Activated CD4-positive, alpha-beta T cell treated with anti-CD3 and anti-CD28 coated beads for 48 hours (primary cell): ENCODE measurements around the gene MYO1E.

ENCODE experiments used
- DNase-seq: peaks from one replicate; pipeline ENCODE4 v3.0.0-alpha.2; 2020

MYO1E gene

DNA sequence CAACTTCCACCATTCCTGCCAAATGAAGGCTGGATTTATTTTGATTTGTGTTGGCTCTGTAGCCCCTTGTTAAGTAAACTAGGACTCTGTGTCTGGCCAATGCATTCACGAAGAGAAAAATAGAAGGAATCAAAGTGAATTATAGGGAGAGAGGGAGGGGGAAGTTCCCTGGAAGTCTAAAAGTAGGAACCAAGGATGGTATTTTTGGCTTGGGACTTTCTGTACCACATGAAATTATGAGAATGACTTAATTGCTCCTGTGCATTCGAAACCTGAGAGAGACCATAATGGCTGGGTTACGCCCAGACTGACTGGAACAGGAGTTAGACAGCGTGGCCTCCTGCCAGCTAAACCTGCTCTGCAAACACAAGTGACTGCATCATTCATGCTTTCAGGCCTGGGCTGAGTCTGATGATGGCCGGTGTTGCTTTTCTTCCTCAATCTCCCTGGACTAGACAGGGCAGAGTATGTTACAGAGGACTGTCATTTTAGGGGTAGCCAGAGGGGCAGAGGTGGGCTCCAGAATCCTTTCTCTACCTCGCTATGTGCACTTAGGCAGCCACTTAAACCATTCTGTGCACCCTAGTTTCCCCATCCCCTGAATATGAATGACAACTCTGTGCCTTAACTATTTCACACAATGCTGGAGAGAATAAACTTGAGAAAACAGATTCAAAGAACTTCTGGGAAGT, 58.9 kb downstream of the MYO1E start:
- DNase-seq: no peak

DNA sequence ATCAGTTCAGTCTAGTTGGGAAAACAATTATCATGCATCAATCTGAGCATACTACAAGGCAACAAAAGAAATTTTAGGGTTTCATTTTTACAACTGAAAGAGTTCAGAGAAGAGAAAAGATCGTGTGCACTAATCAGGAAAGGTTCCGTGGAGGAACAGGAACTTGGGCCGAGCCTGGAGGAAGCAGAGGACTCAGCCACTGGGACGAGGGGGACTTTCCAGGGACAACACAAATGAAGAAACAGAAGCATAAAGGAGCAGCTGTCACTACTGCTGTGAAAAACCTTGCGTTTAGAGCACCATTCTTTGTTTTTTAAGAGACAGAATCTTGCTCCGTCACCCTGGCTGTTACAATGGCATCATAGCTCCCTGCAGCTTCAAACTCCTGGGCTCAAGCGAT, 60.5 kb downstream of the MYO1E start:
- DNase-seq: no peak

DNA sequence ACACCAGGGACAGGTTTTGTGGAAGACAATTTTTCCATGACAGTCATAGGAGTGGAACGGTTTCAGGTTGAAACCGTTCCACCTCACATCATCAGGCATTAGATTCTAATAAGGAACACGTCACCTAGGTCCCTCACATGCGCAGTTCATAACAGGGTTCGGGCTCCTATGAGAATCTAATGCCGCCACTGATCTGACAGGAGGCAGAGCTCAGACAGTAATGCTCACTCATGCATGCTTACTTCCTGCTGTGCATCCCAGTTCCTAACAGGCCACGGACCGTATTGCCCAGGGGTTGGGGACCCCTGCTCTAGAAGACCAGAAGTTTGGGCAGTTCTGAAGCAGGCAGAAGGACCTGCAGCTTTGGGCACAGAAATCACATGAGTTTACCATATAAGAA, 61.5 kb downstream of the MYO1E start:
- DNase-seq: no peak

DNA sequence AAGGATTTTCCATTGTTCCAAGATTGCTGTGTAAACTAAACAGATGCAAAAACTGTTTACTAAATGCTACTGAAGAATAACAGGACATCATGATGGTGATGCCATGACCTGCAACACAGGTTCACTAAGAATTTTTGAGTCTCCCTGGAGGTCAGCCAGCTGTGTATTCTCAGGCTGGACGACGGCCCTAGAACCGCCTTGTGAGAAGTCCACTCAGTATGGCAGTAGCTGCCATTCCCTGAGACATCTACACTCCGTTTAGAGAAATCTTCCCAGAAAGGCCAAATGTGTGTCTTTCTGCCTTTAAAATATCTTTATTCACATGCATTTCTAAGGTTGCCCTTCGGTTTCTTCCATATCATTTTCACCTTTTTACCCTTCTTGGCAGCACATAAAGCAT, 63.3 kb downstream of the MYO1E start:
- no peak for DNase-seq

DNA sequence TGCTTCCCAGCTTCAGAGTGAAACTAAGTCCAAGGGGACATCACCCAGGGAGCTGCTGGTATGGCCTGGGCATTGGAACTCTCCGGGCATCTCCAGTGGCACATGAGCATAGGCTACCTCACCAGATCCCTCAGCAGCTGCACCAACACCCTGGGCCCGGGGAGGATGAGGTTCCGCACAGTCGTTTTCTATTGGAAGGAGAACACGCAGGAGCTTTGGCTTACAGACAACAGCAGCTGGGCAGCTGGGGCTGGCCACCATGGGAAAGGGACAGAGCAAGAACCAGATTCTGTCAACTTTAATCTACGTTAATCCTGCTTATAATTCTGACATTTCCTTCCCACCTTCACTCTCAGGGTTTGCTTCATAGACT, 65.5 kb downstream of the MYO1E start:
- DNase-seq: no peak

DNA sequence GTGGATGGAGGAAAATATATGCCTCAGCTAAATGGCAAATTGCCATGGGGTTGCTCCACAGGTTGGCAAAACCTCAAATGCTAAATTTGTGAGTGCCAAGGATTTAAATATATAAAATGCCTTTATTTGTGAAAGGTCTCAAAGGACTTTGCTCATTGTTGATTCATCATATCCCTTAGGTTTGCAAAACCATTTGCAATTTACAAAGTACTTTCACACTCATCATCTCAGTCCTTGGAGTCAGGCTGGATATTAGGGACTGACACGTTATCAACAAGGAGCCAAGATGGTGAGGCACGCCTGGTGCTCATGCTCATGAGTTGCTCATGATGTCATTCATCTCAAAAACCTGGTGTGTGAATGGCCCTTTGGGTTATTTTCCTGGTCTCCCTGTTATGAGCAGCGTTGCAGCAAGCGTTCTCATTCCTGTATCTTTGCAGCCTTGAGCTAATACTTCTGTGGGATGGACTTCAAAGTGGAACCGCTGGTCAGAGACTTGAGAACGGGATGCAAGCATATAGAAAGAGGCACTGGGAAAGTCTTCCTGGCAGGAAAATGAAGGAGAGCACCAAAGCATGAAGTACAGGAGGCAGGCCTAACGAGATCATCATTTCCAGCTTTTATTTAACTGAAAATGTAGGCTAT, 66.0 kb downstream of the MYO1E start:
- no peak for DNase-seq

DNA sequence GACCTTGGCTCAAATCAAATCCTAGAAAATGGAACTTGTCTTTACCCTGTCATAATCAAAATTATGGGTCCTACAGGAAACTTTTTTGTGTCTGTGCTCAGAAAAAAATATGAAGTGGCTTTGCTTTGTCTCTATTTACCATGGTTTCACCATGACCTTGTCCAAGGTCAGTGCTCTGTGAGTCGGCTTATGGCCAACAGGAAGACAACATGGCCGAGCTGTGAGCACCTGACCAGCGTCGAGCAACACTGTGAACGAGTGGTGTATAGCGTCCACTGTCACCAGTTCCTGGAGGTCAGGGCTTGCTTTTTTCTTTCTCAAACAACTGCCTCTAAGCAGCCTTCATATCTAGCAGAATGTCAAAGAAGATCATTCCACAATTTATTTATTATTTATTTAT, 67.9 kb downstream of the MYO1E start:
- DNase-seq: no peak

DNA sequence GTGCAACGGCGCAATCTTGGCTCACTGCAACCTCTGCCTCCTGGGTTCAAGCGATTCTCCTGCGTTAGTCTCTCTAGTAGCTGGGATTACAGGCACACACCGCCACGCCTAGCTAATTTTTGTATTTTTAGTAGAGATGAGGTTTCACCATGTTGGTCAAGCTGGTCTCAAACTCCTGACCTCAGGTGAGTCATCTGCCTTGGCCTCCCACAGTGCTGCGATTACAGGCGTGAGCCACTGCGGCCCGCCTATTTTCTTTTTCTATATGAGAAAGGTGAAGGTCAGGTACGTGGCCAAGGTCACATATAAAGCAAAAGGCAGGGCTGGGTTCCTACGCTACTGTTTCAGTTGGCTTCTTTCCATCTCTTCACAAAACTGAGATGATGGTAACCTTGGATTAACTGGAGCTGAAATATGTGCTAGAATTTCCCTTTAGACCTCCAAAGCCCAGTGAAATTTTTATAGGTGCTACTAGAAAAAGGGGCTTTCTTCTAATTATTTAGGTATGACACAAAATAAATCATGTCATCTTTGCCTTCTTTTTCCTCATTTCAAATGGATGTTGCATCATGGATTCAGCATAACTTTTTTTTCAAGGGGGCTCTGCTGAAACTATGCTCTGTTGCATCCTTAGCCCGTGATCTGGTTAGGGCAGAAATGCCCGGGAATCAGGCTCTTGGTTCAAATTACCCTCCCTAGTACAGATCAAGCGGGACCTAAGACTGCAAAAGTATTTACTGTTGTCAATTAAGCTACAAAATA, 68.5 kb downstream of the MYO1E start:
- no peak for DNase-seq

DNA sequence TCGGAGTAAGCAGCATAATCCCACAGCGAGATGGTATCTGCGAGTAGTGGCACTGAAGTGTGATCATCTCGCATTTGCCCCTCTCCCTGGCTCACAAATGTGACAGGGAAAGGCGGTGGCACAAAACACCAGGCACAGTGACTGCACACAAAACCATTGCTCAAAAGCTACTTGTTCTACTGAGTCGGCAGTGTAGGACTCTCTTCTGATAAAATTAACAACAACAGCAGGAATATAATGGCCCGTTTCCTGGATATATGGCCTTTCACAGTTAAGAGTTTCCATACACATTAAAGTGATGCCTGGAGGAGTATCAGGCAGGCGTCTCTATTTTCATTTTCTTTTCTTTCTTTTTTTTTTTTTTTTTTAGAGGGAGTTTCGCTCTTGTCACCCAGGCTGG, 69.0 kb downstream of the MYO1E start:
- DNase-seq: no peak

DNA sequence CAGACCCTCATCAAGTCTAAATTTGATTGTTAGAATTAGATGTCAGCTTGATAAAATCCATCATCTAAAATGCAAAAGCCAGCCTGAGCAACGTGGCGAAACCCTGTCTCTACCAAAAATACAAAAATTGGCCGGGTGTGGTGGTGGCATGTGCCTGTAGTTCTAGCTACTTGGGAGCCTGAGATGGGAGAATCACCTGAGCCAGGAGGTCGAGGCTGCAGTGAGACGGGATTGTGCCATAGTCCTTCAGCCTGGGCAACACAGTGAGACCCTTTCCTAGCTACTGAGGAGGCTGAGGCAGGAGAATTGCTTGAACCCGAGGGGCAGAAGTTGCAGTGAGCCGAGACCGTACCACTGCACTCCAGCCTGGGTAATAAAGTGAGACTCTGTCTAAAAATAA, 69.5 kb downstream of the MYO1E start:
- DNase-seq: no peak

DNA sequence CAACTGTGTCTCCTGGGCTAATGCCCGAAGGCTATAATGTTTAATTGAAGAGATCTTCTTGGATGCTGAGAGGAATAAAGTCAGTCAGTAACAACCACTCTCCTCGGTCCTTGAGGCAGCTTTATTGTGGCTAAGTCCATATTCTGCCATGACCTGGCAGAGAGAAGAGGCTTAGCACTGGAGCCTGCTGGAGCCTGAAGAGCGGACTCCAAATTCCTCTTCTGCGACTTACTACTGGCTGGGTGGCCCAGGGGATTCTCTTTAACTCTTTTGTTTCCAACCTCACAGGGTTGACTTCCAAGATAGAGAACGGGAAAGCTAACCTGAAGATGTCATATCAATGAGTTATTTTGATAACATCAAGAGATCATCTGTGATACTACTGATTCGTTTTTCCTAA, 71.1 kb downstream of the MYO1E start:
- no peak for DNase-seq

DNA sequence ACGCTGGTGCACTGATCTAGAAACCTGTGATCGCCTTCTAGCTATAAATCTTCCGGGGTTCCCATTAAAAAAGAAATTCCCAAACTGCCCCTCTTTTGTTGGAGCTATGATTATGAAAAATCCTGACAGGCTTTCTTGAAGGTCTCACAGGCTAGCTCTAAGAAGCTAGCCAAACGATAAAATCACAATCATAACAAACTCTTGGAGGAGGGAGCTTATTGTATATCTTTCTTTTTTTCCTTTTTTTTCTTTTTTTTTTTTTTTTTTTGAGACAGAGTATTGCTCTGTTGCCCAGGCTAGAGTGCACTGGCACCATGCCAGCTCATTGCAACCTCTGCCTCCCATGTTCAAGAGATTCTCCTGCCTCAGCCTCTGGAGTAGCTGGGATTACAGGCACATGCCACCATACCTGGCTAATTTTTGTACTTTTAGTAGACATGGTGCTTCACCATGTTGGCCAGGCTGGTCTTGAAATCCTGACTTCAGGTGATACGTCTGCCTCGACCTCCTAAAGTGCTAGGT, 72.0 kb downstream of the MYO1E start:
- DNase-seq: no peak

DNA sequence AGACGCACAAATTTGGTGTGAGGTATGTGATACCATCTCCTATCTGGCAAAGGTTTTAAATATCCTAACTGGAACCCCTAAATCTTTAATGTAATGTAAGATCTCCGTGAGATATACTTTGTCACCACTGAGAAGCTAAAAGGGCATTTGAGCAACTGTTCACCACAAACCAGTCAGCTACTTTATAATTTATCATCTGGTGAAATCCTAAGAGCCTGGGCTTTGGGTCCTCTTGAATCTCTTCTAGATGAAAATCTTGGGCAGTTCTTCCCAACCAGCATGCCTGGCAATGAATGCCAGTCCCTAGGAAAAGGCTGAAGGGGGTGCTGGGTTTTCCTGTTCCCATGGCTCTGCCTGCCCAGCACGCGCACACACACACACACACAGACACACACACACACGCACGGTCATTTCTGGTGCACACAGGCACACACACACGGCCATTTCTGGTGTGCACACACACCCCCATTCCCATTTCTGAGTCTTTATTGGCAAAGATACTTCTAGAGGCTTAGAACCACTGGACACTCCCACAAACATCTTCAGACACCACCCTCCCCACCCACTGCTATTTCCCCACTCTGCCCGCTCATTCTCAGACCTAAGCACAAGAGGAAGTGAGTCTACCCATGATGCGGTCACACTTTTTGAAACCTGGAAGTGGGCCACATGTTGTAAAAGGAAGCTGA, 72.6 kb downstream of the MYO1E start:
- peak; percentile 74 for DNase-seq

DNA sequence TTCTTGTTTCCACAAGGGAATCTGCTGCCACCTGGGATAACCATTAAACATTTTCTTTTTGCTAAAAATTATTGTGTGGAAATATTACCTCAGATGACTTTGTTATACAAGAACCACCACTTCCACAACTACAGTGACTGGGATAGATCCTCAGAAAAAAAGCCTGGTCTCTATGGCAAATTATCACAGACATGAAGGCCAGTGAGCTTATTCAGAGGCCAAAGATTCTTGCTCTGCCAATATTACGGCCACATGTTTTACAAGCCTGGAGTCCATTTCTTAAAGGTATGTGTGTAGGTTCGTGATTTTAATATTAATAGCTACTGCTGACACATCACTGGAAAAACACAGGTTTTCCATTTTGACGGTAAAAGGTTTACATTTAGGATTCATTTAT, 73.8 kb downstream of the MYO1E start:
- no peak for DNase-seq

DNA sequence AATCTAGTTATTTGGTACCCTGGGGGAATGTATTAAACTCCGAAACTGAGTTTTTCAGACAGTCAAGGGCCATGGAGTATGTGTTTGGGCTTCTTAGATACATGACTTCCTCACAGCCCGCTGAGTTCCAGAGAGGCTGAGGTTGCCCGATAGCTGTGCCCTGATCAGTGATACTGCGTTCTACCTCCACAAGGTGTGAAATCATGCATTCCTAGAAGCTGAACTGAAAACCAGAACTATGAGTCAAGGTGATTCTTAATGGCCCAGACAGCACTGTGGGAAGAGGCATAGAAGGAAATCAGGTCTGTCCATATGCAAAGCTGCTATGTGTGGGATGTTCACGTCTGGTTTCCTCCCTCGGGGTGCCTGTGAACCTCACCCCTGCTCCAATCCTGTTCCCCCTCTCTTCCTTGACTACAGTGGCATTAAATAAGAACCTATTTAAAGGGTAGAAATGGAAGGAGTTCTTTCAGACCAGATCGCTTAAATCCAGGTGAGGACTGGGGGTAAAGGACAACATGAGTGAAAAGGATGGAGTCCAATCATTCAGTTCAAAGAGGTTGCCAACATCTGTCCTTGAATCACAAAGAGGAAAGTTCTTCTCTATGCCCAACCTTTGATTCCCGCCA, 74.3 kb downstream of the MYO1E start:
- peak; percentile 67 for DNase-seq

DNA sequence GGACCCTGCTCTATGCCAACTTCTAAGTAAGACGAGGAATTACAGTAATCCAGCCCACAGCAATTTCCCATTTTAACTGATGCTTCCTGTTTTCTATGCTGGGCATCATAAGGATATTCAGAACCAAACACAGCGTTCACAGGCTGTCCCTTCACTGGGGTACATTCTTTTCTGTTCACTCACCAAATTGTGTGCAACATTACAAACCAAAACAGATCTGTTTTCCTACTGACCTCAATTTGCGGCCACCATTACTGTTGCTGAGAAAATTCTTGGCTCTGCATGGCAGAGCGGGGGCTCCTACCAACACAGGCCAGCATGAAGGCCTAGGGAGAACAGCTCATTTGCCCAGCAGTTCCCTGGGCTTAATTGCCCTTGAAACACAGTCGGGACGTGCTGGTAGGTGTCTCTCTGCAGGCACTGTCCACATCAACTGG, 76.5 kb downstream of the MYO1E start:
- DNase-seq: no peak

DNA sequence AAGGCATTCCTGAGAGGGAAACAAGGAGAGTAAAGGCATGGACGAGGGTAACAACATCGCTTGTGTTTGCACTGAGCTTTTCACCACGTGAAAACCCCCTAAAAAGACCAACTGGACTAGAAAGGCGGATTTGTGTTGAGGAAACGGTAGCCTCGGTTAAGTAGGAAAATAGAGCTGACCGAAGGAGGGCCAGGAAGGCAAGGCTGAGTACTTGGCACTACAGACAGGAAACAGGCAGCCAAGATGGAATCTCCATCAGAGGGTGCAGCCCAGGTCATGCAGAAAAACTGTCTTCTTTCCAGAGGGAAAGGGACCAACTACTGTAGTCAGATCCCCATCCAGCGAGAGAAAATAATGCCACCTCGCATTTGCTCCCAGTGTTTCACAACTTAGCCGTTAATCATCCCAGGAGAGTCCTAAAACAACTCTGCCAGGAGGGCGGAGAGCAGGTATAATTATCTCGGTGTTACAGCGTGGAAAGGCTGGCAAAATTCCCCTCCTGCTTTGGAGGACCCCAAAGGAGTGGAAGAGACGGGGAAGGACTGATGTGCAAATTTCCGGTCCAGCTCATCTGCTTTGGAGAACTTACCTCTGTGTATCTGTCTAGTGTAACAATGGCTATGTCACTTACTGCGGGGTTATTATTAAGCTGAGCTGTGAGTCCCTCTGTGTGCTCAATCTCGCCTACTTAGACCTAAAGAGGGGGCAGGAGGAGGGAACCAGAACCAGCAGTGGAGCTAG, 77.2 kb downstream of the MYO1E start:
- DNase-seq: no peak

DNA sequence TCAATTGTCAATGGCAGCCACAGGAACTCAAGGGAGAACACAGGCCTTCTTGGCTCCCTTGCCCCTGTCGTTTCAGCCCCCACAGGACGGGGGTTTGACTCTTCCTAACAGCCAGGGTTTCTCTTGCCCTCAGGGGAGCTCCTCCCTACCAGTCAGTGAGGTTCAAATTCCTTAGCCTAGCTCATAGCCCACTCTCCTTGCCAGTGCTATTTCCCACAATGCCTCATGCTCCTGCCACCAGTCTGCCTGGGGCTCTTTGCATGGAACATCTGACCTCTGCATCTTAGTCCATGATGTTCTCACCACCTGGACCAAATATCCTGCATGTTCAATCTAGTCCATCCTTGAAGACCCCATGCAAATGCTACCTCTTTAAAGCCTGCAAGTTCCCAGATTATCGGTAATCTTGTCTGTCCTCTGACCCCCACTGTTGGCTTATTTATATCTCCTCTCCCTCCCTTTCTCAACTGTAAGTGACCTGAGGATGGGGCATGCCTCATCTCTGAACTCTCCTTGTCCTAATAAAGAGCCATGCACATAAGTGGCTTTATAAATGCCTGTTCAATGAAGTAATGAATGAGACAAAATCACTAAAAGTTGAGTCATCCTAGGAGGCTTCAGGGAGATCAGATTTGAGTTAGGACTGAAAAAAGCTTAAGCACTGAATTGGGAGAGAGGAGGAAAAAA, 78.0 kb downstream of the MYO1E start:
- no peak for DNase-seq

DNA sequence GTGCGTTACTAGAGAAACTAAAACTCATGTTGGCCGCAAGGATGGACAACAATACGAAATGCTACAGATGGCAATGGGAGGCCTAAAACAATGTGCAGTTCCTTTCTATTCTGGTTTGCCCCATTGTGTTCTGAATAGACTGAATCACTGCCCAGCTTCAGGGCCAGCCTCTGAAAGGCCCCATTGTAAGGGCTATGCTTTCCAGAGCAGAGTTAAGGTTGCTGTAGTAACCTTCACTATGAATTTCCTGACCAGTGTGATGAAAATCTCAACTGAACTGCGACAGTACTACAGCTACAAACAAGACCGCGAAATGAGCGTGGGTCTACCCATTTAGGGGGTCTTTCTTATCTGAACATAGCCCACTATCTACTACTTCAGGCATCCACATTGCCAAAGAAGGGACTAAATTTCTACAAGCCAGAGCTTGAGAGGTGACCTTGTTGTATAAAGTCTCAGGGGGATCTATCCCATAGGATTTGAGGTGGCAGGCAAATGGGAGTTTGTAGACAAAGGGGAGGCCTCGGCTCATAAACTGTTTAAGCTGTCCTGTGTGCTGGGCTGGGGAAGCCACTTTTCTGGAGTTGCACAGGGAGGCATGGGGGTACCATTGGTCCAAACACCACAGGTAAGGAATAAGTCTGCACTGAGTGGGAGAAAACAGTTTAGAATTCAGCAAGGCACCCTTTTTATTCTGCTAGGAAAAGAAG, 80.1 kb downstream of the MYO1E start:
- no peak for DNase-seq

DNA sequence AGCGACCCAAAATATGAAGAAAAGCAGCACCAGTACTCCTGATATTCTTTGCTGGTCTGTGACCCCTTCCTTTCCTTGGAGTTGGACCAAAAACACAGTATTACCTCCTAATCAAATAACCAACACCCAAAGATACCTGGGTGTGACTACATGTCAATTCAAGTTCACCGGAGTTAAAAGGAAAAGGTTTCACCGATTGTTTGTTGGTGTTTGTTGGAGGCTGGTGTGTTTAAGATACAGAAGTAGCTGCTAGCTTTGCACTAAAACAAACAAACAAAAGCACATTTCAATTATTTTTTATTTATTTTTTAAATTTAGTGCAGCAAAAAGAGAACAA, 81.5 kb downstream of the MYO1E start:
- DNase-seq: no peak
